Measurements from ENCODE around the gene IFNL4. TPM values are rescaled to one million over a fixed set of nuclear protein-coding genes. Genes with fewer than 3 reads are reported as not detected.
"Not testable (repeated sequence)": the region's sequence is repeated elsewhere in the genome, so short reads cannot be mapped to it uniquely, and the experiment has no call there.

IFNL4 gene
- total RNA-seq, 1 donor from 2014 or later: not detected

GRCh38 chr19:39268531-39269223, 20.0 kb upstream of the IFNL4 start:
- DNase-seq (ENCODE audit: low spot score); H3K9me3 Mint-ChIP-seq; intact Hi-C loops (cut with micrococcal nuclease); H3K27ac Mint-ChIP-seq; H3K4me1 Mint-ChIP-seq (ENCODE audit: low read depth); H3K36me3 Mint-ChIP-seq (ENCODE audit: low read depth); H3K4me3 Mint-ChIP-seq: not testable (repeated sequence)
- peaks cover 20% of the 10 kb centered on the region for H3K27me3 Mint-ChIP-seq (ENCODE audit: insufficient read depth)

DNA sequence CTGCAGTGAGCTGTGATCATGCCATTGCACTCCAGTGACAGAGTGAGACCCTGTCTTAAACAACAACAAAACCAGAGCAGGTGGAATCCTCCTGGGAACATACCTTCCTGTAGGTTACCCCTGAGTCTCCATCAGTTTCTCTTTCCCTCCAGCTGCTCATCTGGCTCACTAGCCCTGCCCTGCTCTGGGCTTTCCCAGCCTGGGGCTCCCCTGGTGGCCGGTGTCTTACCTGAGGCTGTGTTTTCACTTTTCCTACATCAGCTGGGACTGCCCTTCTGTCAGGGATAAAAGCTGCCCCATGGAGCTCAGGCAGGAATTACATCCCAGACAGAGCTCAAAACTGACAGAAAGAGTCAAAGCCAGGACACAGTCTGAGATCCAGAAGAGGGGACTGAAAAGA, 19.4 kb upstream of the IFNL4 start, which contains the start of gene IFNL2:
TSS of gene IFNL2 (plus strand) at position 312 of the 400 bp plus-strand sequence. CDS start 173 bp downstream, outside the sequence.
- H3K27ac Mint-ChIP-seq; H3K4me3 Mint-ChIP-seq; H3K36me3 Mint-ChIP-seq (ENCODE audit: low read depth); H3K9me3 Mint-ChIP-seq; DNase-seq (ENCODE audit: low spot score); intact Hi-C loops (cut with micrococcal nuclease); H3K4me1 Mint-ChIP-seq (ENCODE audit: low read depth): not testable (repeated sequence)
- H3K27me3 Mint-ChIP-seq (ENCODE audit: insufficient read depth): peaks cover 25% of the 10 kb centered on the region

DNA sequence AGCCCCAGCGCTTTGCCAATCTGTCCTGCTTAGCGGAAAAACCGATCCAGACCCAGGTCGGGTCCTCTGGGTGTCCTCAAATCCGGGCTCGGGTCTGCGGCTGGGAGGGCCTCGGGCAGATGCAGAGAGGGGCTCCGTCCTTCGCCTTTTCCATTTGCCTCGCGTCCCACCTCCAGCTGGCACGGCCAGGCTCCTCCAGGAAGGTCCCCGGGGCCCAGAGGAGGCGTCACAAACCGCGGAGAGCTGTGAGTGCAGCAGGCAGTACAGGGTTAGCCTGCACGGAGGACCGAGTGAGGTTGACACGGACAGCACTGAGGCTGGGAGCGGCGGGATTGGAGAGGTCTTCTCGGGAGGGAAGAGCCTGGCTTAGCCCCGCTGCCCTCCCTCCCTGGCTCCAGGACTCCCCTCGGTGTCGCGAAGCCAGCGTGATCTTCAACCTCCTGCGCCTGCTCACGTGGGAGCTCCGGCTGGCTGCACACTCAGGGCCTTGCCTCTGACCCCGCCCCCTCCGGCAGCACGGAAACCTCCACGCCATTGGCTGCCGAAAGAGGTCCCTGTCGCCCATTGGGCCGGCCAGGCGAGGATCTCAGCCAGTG, 16.8 kb upstream of the IFNL4 start:
- Mint-ChIP-seq H3K9me3 (no peaks in the 10 kb centered on the region), H3K4me1 (ENCODE audit: low read depth) (no peaks in the 10 kb centered on the region), H3K27ac (no peak overlapping the region), H3K36me3 (ENCODE audit: low read depth) (peaks cover 2% of the 10 kb centered on the region), H3K4me3 (no peak overlapping the region), H3K27me3 (ENCODE audit: insufficient read depth) (peaks cover 38% of the 10 kb centered on the region)
- intact Hi-C loops (cut with micrococcal nuclease): no loop called here
- no peak for DNase-seq (ENCODE audit: low spot score)

DNA sequence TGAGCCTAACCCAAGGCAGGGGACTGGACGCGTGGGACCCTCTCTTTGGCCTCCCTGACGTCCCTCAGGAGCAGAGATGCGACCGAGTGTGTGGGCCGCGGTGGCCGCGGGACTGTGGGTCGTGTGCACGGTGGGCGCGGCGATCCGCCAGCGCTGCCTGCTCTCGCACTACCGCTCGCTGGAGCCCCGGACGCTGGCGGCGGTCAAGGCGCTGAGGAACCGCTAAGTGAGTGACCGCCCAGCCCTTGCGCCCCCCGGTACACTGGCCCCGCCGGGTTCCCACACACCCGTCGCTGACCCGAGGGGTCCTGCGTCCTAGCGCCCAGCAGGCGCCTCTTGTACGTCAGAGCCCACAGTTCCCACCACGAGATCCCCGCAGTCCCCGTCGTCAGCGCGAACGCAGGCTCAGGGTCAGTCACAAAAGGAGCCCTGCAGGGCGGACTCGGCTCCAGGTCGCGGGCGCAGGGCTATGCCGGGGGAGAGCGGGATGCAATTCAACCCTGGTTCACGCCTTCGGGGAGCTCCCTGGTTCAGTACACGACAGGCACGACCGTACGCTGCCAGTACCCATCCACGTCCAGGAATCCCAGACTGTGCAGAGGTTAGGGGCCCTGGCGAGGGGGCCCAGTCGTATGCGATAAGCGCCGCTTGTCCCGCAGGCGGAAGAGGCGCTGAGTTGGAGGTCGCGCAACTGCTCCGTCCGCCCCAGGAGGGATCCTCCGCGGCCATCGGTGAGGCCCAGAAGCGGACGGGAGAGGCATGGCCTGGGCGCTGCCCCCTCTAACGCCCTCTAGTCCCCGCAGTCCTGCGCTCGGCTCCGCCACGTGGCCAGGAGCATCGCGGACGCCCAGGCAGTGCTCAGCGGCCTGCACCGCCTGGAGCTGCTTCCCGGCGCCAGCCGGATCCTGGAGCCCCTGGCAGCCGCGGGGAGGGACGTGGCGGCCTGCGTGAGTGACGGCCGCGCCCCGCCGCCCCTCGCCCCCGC, 15.9 kb upstream of the IFNL4 start:
- no peaks in the 10 kb centered on the region for H3K9me3 Mint-ChIP-seq
- H3K4me1 Mint-ChIP-seq (ENCODE audit: low read depth): no peaks in the 10 kb centered on the region
- H3K4me3 Mint-ChIP-seq: no peak overlapping the region
- no peak overlapping the region for H3K27ac Mint-ChIP-seq
- peaks cover 37% of the 10 kb centered on the region for H3K27me3 Mint-ChIP-seq (ENCODE audit: insufficient read depth)
- intact Hi-C loops (cut with micrococcal nuclease): no loop called here
- DNase-seq (ENCODE audit: low spot score): no peak
- peaks cover 2% of the 10 kb centered on the region for H3K36me3 Mint-ChIP-seq (ENCODE audit: low read depth)

DNA sequence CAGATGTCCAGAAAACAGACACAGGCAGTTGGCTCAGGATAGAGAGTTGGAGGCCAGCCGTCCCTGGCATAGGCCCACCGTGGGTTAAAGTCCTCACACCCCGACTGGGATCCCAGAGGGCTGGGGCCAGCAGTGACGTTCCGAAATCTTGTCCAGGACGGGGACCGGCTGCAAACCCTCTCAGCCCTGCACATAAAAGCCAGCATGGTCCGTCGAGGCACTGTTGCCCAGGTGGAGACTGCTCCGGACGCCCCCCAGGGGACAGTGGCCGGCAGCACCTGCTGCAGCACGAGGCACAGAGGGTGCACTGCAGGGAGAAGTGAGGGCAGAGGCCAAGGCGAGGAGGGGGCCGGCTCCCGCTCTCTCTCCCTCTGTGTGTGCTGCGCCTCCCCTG, 15.3 kb upstream of the IFNL4 start:
- Mint-ChIP-seq H3K36me3 (ENCODE audit: low read depth) (peaks cover 2% of the 10 kb centered on the region), H3K27me3 (ENCODE audit: insufficient read depth) (peaks cover 35% of the 10 kb centered on the region), H3K4me3 (no peak overlapping the region), H3K9me3 (no peaks in the 10 kb centered on the region), H3K27ac (no peak overlapping the region), H3K4me1 (ENCODE audit: low read depth) (no peaks in the 10 kb centered on the region)
- intact Hi-C loops (cut with micrococcal nuclease): no loop called here
- no peak for DNase-seq (ENCODE audit: low spot score)

- Mint-ChIP-seq H3K9me3 (no peaks in the 10 kb centered on the region), H3K27me3 (ENCODE audit: insufficient read depth) (peaks cover 35% of the 10 kb centered on the region), H3K4me1 (ENCODE audit: low read depth) (no peaks in the 10 kb centered on the region), H3K4me3 (no peak overlapping the region), H3K36me3 (ENCODE audit: low read depth) (peaks cover 2% of the 10 kb centered on the region), H3K27ac (no peak overlapping the region)
- no peak for DNase-seq (ENCODE audit: low spot score)
- intact Hi-C loops (cut with micrococcal nuclease): no loop called here
Observed at GRCh38 chr19:39262496-39262895, 13.8 kb upstream of the IFNL4 start.

GRCh38 chr19:39261704-39262103, 13.0 kb upstream of the IFNL4 start:
- Mint-ChIP-seq H3K27me3 (ENCODE audit: insufficient read depth) (peaks cover 36% of the 10 kb centered on the region), H3K36me3 (ENCODE audit: low read depth) (peaks cover 2% of the 10 kb centered on the region), H3K4me3 (no peak overlapping the region), H3K27ac (no peak overlapping the region), H3K9me3 (no peaks in the 10 kb centered on the region), H3K4me1 (ENCODE audit: low read depth) (no peaks in the 10 kb centered on the region)
- intact Hi-C loops (cut with micrococcal nuclease): no loop called here
- no peak for DNase-seq (ENCODE audit: low spot score)

DNA sequence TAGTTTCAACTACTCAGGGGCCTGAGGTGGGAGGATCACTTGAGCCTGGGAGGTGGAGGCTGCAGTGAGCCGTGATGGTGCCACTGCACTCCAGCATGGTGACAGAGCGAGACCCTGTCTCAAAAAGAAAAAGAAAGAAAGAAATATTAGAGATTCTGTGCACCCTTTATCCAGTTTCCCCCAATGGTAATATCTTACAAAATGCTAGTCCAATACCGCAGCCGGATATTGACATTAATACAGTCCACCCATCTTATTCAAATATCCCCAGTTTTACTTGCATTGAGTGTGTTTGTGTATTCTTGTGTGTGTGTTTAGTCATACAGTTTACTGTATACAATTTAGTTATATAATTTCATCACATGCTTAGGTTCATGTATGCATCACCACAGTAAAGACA, 8.6 kb upstream of the IFNL4 start:
- H3K36me3 Mint-ChIP-seq (ENCODE audit: low read depth): no peaks in the 10 kb centered on the region
- intact Hi-C loops (cut with micrococcal nuclease): no loop called here
- H3K4me1 Mint-ChIP-seq (ENCODE audit: low read depth): no peaks in the 10 kb centered on the region
- H3K27ac Mint-ChIP-seq: no peak overlapping the region
- no peak for DNase-seq (ENCODE audit: low spot score)
- no peaks in the 10 kb centered on the region for H3K9me3 Mint-ChIP-seq
- H3K27me3 Mint-ChIP-seq (ENCODE audit: insufficient read depth): peaks cover 16% of the 10 kb centered on the region
- no peak overlapping the region for H3K4me3 Mint-ChIP-seq

- Mint-ChIP-seq H3K4me1 (ENCODE audit: low read depth) (no peaks in the 10 kb centered on the region), H3K27ac (no peak overlapping the region), H3K27me3 (ENCODE audit: insufficient read depth) (peaks cover 12% of the 10 kb centered on the region), H3K36me3 (ENCODE audit: low read depth) (no peaks in the 10 kb centered on the region), H3K9me3 (no peaks in the 10 kb centered on the region), H3K4me3 (no peak overlapping the region)
- no peak for DNase-seq (ENCODE audit: low spot score)
- intact Hi-C loops (cut with micrococcal nuclease): no loop called here
Observed at GRCh38 chr19:39254531-39255345, 6.1 kb upstream of the IFNL4 start.

- DNase-seq (ENCODE audit: low spot score): no peak
- no peak overlapping the region for H3K4me3 Mint-ChIP-seq
- intact Hi-C loops (cut with micrococcal nuclease): no loop called here
- no peaks in the 10 kb centered on the region for H3K4me1 Mint-ChIP-seq (ENCODE audit: low read depth)
- peaks cover 17% of the 10 kb centered on the region for H3K27me3 Mint-ChIP-seq (ENCODE audit: insufficient read depth)
- no peaks in the 10 kb centered on the region for H3K9me3 Mint-ChIP-seq
- no peak overlapping the region for H3K27ac Mint-ChIP-seq
- no peaks in the 10 kb centered on the region for H3K36me3 Mint-ChIP-seq (ENCODE audit: low read depth)
Observed at GRCh38 chr19:39253374-39254149, 4.9 kb upstream of the IFNL4 start.

DNA sequence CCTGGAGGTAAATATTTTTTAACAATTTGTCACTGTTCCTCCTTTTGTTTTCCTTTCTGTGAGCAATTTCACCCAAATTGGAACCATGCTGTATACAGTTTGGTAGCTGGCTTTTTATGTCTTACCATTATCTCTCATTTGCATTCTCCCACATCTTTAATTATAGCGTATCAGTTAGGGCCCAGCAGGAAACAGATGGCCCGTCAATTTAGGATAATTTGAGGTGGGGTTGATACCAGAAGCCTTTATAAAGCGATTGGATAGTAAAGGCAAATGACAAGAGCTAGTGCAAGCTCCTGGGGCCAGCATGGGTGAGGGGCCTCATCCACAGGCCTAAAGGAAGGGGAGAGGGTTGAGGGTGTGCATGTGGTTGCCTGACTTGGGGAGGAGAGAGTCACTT, 3.8 kb upstream of the IFNL4 start:
- peaks cover 17% of the 10 kb centered on the region for H3K27me3 Mint-ChIP-seq (ENCODE audit: insufficient read depth)
- intact Hi-C loops (cut with micrococcal nuclease): no loop called here
- H3K4me3 Mint-ChIP-seq: no peak overlapping the region

DNA sequence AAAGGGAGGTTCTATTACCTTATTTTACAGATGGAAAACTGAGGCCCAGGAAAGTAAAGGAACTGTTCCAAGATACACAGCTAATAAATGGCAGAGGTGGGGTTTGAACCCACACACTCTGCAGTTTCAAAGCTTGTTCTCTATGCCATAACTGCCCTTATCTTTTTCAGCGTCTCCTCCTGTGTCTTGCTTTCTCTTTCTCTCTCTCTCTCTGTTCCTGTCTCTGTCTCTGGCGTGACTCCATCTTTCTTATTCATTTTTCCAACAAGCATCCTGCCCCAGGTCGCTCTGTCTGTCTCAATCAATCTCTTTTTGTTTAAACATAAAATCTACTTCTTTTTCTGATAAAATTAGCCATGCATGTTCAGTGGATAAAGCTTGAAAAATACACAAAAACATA, 3.2 kb upstream of the IFNL4 start:
- intact Hi-C loops (cut with micrococcal nuclease): no loop called here
- H3K4me1 Mint-ChIP-seq (ENCODE audit: low read depth): no peaks in the 10 kb centered on the region
- peaks cover 15% of the 10 kb centered on the region for H3K27me3 Mint-ChIP-seq (ENCODE audit: insufficient read depth)
- H3K9me3 Mint-ChIP-seq: no peaks in the 10 kb centered on the region
- H3K27ac Mint-ChIP-seq: no peak overlapping the region
- no peak for DNase-seq (ENCODE audit: low spot score)
- no peaks in the 10 kb centered on the region for H3K36me3 Mint-ChIP-seq (ENCODE audit: low read depth)
- no peak overlapping the region for H3K4me3 Mint-ChIP-seq

More for the DNA sequence above, 3.8 kb upstream of the IFNL4 start:
- H3K4me1 Mint-ChIP-seq (ENCODE audit: low read depth): no peaks in the 10 kb centered on the region
- H3K27ac Mint-ChIP-seq: no peak overlapping the region
- no peak for DNase-seq (ENCODE audit: low spot score)
- H3K36me3 Mint-ChIP-seq (ENCODE audit: low read depth): no peaks in the 10 kb centered on the region
- H3K9me3 Mint-ChIP-seq: no peaks in the 10 kb centered on the region

Data from activated T-helper 1 cell treated with anti-CD3 and anti-CD28 coated beads, Interleukin-12 subunit alpha, Interleukin-12 subunit beta, Interleukin-2, Interleukin-4 antibody, amounts not matched to agents 30 ng/mL and 10 ng/mL and 1 ng/mL, durations not matched to agents 14 hours and 24 hours and 36 hours (primary cell).